ENCODE results near the gene DDIT4. TPM values are rescaled to one million over a fixed set of nuclear protein-coding genes. Genes with fewer than 3 reads are reported as not detected.
A peak's percentile ranks its signal among the peaks of the same experiment; 100 is the strongest.

The DDIT4 gene
- total RNA-seq, 1 donor from 2014 or later = 704 TPM

- no peak for DNase-seq (ENCODE audit: low read depth)
Observed at GRCh38 chr10:72316748-72317435, 43.2 kb downstream of the DDIT4 start.

- no peak for DNase-seq (ENCODE audit: low read depth)
Observed at GRCh38 chr10:72318418-72319262, 44.9 kb downstream of the DDIT4 start.

GRCh38 chr10:72319416-72320254 lies 45.9 kb downstream of the DDIT4 start:
- DNase-seq (ENCODE audit: low read depth) = peak; percentile 77

GRCh38 chr10:72320676-72321247 lies 47.0 kb downstream of the DDIT4 start:
- DNase-seq (ENCODE audit: low read depth) = peak; percentile 90

- no peak for DNase-seq (ENCODE audit: low read depth)
Observed at GRCh38 chr10:72321248-72322029, 47.7 kb downstream of the DDIT4 start.

GRCh38 chr10:72322030-72322279 lies 48.2 kb downstream of the DDIT4 start:
- no peak for DNase-seq (ENCODE audit: low read depth)

- no peak for DNase-seq (ENCODE audit: low read depth)
Observed at GRCh38 chr10:72322280-72323058, 48.7 kb downstream of the DDIT4 start.

- DNase-seq (ENCODE audit: low read depth) = no peak
Observed at GRCh38 chr10:72323108-72323749, 49.5 kb downstream of the DDIT4 start.

GRCh38 chr10:72323771-72324191 lies 50.1 kb downstream of the DDIT4 start:
- no peak for DNase-seq (ENCODE audit: low read depth)

Other genes starting within 250 kb of the DDIT4 start
- 2.0 and 41.8 TPM in 2 replicates for gene SPOCK2, start 185.4 kb upstream of the DDIT4 start, total RNA-seq
- 79.7 and 86.9 TPM in 2 replicates for gene ANAPC16, start 57.9 kb upstream of the DDIT4 start, total RNA-seq
- gene ASCC1, start 57.6 kb upstream of the DDIT4 start, total RNA-seq = 61.1 and 61.6 TPM in 2 replicates
- 24.8 and 33.8 TPM in 2 replicates for gene DNAJB12, start 81.0 kb downstream of the DDIT4 start, total RNA-seq